Astrocyte (in vitro differentiated cells and primary cell): ENCODE data around the gene SEC61G. TPM values are rescaled to one million over a fixed set of nuclear protein-coding genes. Genes with fewer than 3 reads are reported as not detected.

Experiments
- DNase-seq: peaks from one replicate; pipeline ENCODE4 v3.0.0-alpha.2; 2010; ENCODE audit warnings: low read depth
- FAIRE-seq: peaks from 2 replicates; lab custom pipeline; 2011; peaks lifted over from hg19 to GRCh38; lab: Jason Lieb, UNC
- H2AFZ ChIP-seq: 2 replicates; pipeline ENCODE4 v1.6.0; 2012; ENCODE audit warnings: low read depth, low read length, inconsistent platforms
- H3K27ac ChIP-seq: 2 replicates; pipeline ENCODE4 v1.5.1; 2011; ENCODE audit warnings: low read depth, low read length, inconsistent platforms
- H3K27me3 ChIP-seq: 2 replicates; pipeline ENCODE4 v1.6.0; 2011; ENCODE audit warnings: low read length, inconsistent platforms; ENCODE audit not compliant: insufficient read depth
- H3K36me3 ChIP-seq: 2 replicates; pipeline ENCODE4 v1.5.1; 2011; ENCODE audit warnings: low read length, inconsistent platforms; ENCODE audit not compliant: insufficient read depth
- H3K4me1 ChIP-seq: 2 replicates; pipeline ENCODE4 v1.5.1; 2011; ENCODE audit warnings: low read length, inconsistent platforms; ENCODE audit not compliant: insufficient read depth
- H3K4me2 ChIP-seq: 2 replicates; pipeline ENCODE4 v1.6.0; 2012; ENCODE audit warnings: low read length, inconsistent platforms
- H3K4me3 ChIP-seq: 2 replicates; pipeline ENCODE4 v1.5.1; 2011; ENCODE audit warnings: low read depth, mild to moderate bottlenecking, low read length, inconsistent platforms; ENCODE audit not compliant: insufficient read depth
- H3K79me2 ChIP-seq: 2 replicates; pipeline ENCODE4 v1.6.0; 2012; ENCODE audit warnings: mild to moderate bottlenecking, low read length, inconsistent platforms; ENCODE audit not compliant: insufficient read depth
- H3K9ac ChIP-seq: 2 replicates; pipeline ENCODE4 v1.6.0; 2012; ENCODE audit warnings: mild to moderate bottlenecking, low read length, inconsistent platforms
- H3K9me3 ChIP-seq: 2 replicates; pipeline ENCODE4 v1.5.1; 2012; ENCODE audit warnings: low read depth, mild to moderate bottlenecking, low read length, inconsistent platforms; ENCODE audit not compliant: insufficient read depth
- H4K20me1 ChIP-seq: 2 replicates; pipeline ENCODE4 v1.6.0; 2012; ENCODE audit warnings: low read length, inconsistent platforms; ENCODE audit not compliant: insufficient read depth
- H3K27ac Mint-ChIP-seq: one replicate; pipeline ENCODE4 v1.8.0; 2021; ENCODE audit warnings: mild to moderate bottlenecking, mixed read lengths; ENCODE audit not compliant: unreplicated experiment
- H3K27me3 Mint-ChIP-seq: one replicate; pipeline ENCODE4 v1.8.0; 2021; ENCODE audit warnings: low read depth, mixed read lengths; ENCODE audit not compliant: unreplicated experiment
- H3K36me3 Mint-ChIP-seq: one replicate; pipeline ENCODE4 v1.8.0; 2021; ENCODE audit warnings: low read depth, mixed read lengths; ENCODE audit not compliant: unreplicated experiment
- H3K4me1 Mint-ChIP-seq: one replicate; pipeline ENCODE4 v1.8.0; 2021; ENCODE audit warnings: low read depth, mixed read lengths; ENCODE audit not compliant: unreplicated experiment
- H3K4me3 Mint-ChIP-seq: one replicate; pipeline ENCODE4 v1.8.0; 2021; ENCODE audit warnings: mild to moderate bottlenecking, moderate library complexity, mixed read lengths; ENCODE audit not compliant: unreplicated experiment
- H3K9me3 Mint-ChIP-seq: one replicate; pipeline ENCODE4 v1.8.0; 2021; ENCODE audit warnings: mild to moderate bottlenecking, mixed read lengths; ENCODE audit not compliant: unreplicated experiment
- EZH2 ChIP-seq: IDR thresholded peaks from 2 replicates; pipeline ENCODE4 v1.6.1; 2012; ENCODE audit warnings: mild to moderate bottlenecking, low read length, inconsistent platforms; ENCODE audit not compliant: insufficient read depth
- total RNA-seq: library from RNA; stranded (reverse); gene quantifications from 2 replicates; pipeline ENCODE4 v1.2.1, GENCODE V29; 2021
- TF ChIP-seq, protein P1 (sequence below): IDR thresholded peaks from 2 replicates; pipeline ENCODE4 v1.5.1; 2011; ENCODE audit warnings: low read depth, mild to moderate bottlenecking, inconsistent platforms, low read length, moderate library complexity; ENCODE audit not compliant: insufficient read depth

SEC61G gene
- total RNA-seq, 1 donor from 2014 or later = 280 TPM

DNA sequence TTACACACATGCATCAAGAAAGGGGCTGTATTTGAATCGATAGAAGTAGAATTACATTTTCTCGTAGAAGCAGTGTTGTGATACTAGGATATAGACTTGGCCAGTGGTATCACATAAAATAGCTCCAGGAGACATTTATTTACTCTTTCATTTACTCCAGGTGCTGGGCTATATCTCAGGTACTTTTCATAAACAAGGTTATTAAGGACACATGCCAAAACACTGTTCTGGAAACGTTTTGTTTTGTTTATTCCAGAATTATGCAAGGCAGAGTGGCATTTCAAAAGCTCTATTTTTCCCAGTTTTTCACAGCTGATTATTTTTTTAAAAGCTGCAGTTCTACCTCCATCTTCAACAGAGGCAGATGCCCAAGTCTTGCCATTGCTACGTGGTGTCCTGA lies 37.8 kb upstream of the SEC61G start:
- Mint-ChIP-seq H3K36me3 (no peaks in the 10 kb centered on the region), H3K27me3 (peaks cover 21% of the 10 kb centered on the region), H3K27ac (no peak overlapping the region), H3K9me3 (peaks cover 6% of the 10 kb centered on the region), H3K4me1 (no peaks in the 10 kb centered on the region), H3K4me3 (no peak overlapping the region)
- no peaks in the 10 kb centered on the region for H3K9me3 ChIP-seq
- no peaks in the 10 kb centered on the region for H3K27me3 ChIP-seq
- H3K4me3 ChIP-seq = no peak overlapping the region
- no peak overlapping the region for H3K4me2 ChIP-seq
- H3K4me1 ChIP-seq = no peaks in the 10 kb centered on the region
- H3K9ac ChIP-seq = no peak overlapping the region
- FAIRE-seq (no peak), DNase-seq (no peak)
- H3K27ac ChIP-seq = no peak overlapping the region
- H2AFZ ChIP-seq = no peak overlapping the region
- H3K36me3 ChIP-seq = no peaks in the 10 kb centered on the region
- no peaks in the 10 kb centered on the region for H4K20me1 ChIP-seq
- TF ChIP-seq, protein P1, sequence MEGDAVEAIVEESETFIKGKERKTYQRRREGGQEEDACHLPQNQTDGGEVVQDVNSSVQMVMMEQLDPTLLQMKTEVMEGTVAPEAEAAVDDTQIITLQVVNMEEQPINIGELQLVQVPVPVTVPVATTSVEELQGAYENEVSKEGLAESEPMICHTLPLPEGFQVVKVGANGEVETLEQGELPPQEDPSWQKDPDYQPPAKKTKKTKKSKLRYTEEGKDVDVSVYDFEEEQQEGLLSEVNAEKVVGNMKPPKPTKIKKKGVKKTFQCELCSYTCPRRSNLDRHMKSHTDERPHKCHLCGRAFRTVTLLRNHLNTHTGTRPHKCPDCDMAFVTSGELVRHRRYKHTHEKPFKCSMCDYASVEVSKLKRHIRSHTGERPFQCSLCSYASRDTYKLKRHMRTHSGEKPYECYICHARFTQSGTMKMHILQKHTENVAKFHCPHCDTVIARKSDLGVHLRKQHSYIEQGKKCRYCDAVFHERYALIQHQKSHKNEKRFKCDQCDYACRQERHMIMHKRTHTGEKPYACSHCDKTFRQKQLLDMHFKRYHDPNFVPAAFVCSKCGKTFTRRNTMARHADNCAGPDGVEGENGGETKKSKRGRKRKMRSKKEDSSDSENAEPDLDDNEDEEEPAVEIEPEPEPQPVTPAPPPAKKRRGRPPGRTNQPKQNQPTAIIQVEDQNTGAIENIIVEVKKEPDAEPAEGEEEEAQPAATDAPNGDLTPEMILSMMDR = no peak
- TF ChIP-seq EZH2 = no peak
- H3K79me2 ChIP-seq = no peaks in the 10 kb centered on the region

DNA sequence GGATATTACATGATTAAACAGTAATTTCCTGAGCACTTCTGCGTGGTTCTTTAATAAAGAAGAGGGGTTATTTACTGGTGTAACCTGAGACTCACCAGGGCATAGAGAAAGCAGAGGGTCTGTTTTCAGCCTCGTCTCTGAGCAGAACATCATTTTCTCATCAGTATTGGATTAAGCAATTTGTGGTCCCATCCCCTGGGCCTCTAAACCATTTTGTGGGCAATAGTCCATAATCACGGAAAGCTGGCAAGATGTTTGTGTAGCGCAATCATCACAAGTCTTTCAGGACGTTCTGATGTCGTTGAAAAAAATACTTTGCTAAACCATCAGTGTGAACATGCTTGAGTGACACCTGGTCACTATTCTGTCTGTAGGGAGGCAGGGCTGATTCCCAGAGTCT lies 37.1 kb upstream of the SEC61G start:
- no peak overlapping the region for H2AFZ ChIP-seq
- no peaks in the 10 kb centered on the region for H3K27me3 ChIP-seq
- Mint-ChIP-seq H3K36me3 (no peaks in the 10 kb centered on the region), H3K27ac (no peak overlapping the region), H3K9me3 (peaks cover 6% of the 10 kb centered on the region), H3K4me1 (no peaks in the 10 kb centered on the region), H3K4me3 (no peak overlapping the region), H3K27me3 (peaks cover 21% of the 10 kb centered on the region)
- FAIRE-seq (no peak), DNase-seq (no peak)
- no peak overlapping the region for H3K4me2 ChIP-seq
- H3K79me2 ChIP-seq = no peaks in the 10 kb centered on the region
- H3K36me3 ChIP-seq = no peaks in the 10 kb centered on the region
- H4K20me1 ChIP-seq = no peaks in the 10 kb centered on the region
- TF ChIP-seq, protein P1 = no peak
- no peak for TF ChIP-seq EZH2
- no peaks in the 10 kb centered on the region for H3K9me3 ChIP-seq
- no peak overlapping the region for H3K9ac ChIP-seq
- H3K4me1 ChIP-seq = no peaks in the 10 kb centered on the region
- H3K27ac ChIP-seq = no peak overlapping the region
- no peak overlapping the region for H3K4me3 ChIP-seq

DNA sequence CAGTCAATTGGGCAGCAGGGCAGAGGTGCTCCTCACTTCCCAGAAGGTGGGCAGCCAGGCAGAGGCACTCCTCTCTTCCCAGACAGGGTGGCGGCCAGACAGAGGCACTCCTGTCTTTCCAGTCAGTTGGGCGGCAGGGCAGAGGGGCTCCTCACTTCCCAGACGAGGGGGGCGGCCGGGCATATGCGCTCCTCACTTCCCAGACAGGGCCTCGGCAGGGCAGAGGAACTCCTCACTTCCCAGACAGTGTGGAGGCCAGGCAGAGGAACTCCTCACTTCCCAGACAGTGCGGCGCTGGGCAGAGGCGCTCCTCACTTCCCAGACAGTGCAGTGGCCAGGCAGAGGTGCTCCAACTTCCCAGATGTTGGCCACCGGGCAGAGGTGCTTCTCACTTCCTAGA lies 33.4 kb upstream of the SEC61G start:
- Mint-ChIP-seq H3K27ac (no peak overlapping the region), H3K27me3 (peaks cover 19% of the 10 kb centered on the region), H3K4me3 (no peak overlapping the region), H3K4me1 (peaks cover 5% of the 10 kb centered on the region), H3K9me3 (no peaks in the 10 kb centered on the region), H3K36me3 (no peaks in the 10 kb centered on the region)
- DNase-seq = no peak
- H2AFZ ChIP-seq = no peak overlapping the region
- H3K4me3 ChIP-seq = no peak overlapping the region
- H3K27me3 ChIP-seq = no peaks in the 10 kb centered on the region
- TF ChIP-seq EZH2 = no peak
- TF ChIP-seq, protein P1 = no peak
- no peak overlapping the region for H3K9ac ChIP-seq
- FAIRE-seq = no peak
- no peaks in the 10 kb centered on the region for H3K36me3 ChIP-seq
- no peak overlapping the region for H3K4me2 ChIP-seq
- no peaks in the 10 kb centered on the region for H4K20me1 ChIP-seq
- no peaks in the 10 kb centered on the region for H3K79me2 ChIP-seq
- no peak overlapping the region for H3K27ac ChIP-seq
- H3K4me1 ChIP-seq = no peaks in the 10 kb centered on the region
- H3K9me3 ChIP-seq = no peaks in the 10 kb centered on the region
